Nephron (organoid): ENCODE data around the gene HYAL2.

Source experiments
- H3K27ac Mint-ChIP-seq, 3 experiments: 2 replicates each; pipeline ENCODE4 v1.8.0; 2020; ENCODE audit warnings: mixed read lengths in 3 of 3, mild to moderate bottlenecking in 2 of 3, moderate library complexity in 1 of 3
- H3K27me3 Mint-ChIP-seq: 2 replicates; pipeline ENCODE4 v1.8.0; 2021; ENCODE audit warnings: low read depth, mild to moderate bottlenecking, moderate library complexity, mixed read lengths
- H3K36me3 Mint-ChIP-seq: 2 replicates; pipeline ENCODE4 v1.8.0; 2020; ENCODE audit warnings: low read depth, mixed read lengths
- H3K4me1 Mint-ChIP-seq: 2 replicates; pipeline ENCODE4 v1.8.0; 2020; ENCODE audit warnings: mixed read lengths
- H3K4me3 Mint-ChIP-seq, 3 experiments: 2 replicates each; pipeline ENCODE4 v1.8.0; 2020; ENCODE audit warnings: mild to moderate bottlenecking in 3 of 3, mixed read lengths in 3 of 3, moderate library complexity in 2 of 3
- H3K9me3 Mint-ChIP-seq: 2 replicates; pipeline ENCODE4 v1.8.0; 2020; ENCODE audit warnings: mixed read lengths
- CTCF ChIP-seq, 3 experiments: fragments of 200-600 bp; sonication (generic); IDR thresholded peaks; one replicate each; pipeline ENCODE4 v1.5.0; 2021; ENCODE audit warnings: antibody characterized with exemption in 3 of 3; ENCODE audit not compliant: unreplicated experiment in 3 of 3

HYAL2 gene

GRCh38 chr3:50271314-50271936, 51.1 kb downstream of the HYAL2 start:
- no peaks in the 10 kb centered on the region for H3K9me3 Mint-ChIP-seq
- peaks cover 57% of the 10 kb centered on the region for H3K4me1 Mint-ChIP-seq
- H3K27me3 Mint-ChIP-seq, result peaks cover 28% of the 10 kb centered on the region
- no peak for TF ChIP-seq CTCF (IDR thresholded peaks at IDR 0.05; ENCODE audit: unreplicated experiment in 3 of 3)
- peak overlapping the region; percentile 4 to 61 (median 28) for H3K4me3 Mint-ChIP-seq
- H3K27ac Mint-ChIP-seq, result peak overlapping the region; percentile 43 to 75 (median 75)
- H3K36me3 Mint-ChIP-seq, result peaks cover 7% of the 10 kb centered on the region

- TF ChIP-seq CTCF (IDR thresholded peaks at IDR 0.05; ENCODE audit: unreplicated experiment in 3 of 3), result no peak
- Mint-ChIP-seq H3K9me3 (no peaks in the 10 kb centered on the region), H3K4me1 (peaks cover 63% of the 10 kb centered on the region), H3K27ac (peak overlapping the region; percentile 75 to 97 (median 75)), H3K36me3 (peaks cover 7% of the 10 kb centered on the region), H3K27me3 (peaks cover 23% of the 10 kb centered on the region), H3K4me3 (peak overlapping the region in 1 of 3 experiments; percentile 87)
Observed at GRCh38 chr3:50270422-50271224, 51.9 kb downstream of the HYAL2 start.

GRCh38 chr3:50269977-50270413, 52.5 kb downstream of the HYAL2 start:
- peaks cover 4% of the 10 kb centered on the region for H3K36me3 Mint-ChIP-seq
- peaks cover 67% of the 10 kb centered on the region for H3K4me1 Mint-ChIP-seq
- no peaks in the 10 kb centered on the region for H3K9me3 Mint-ChIP-seq
- peaks cover 19% of the 10 kb centered on the region for H3K27me3 Mint-ChIP-seq
- TF ChIP-seq CTCF (IDR thresholded peaks at IDR 0.05; ENCODE audit: unreplicated experiment in 3 of 3), result no peak
- H3K27ac Mint-ChIP-seq, result peak overlapping the region; percentile 96 to 99 (median 97)
- H3K4me3 Mint-ChIP-seq, result peak overlapping the region; percentile 80 to 87 (median 83)

GRCh38 chr3:50269460-50269859, 53.1 kb downstream of the HYAL2 start:
- H3K9me3 Mint-ChIP-seq, result no peaks in the 10 kb centered on the region
- H3K36me3 Mint-ChIP-seq, result peaks cover 4% of the 10 kb centered on the region
- H3K27ac Mint-ChIP-seq, result peak overlapping the region; percentile 96 to 99 (median 97)
- TF ChIP-seq CTCF (IDR thresholded peaks at IDR 0.05; ENCODE audit: unreplicated experiment in 3 of 3), result no peak
- H3K27me3 Mint-ChIP-seq, result peaks cover 16% of the 10 kb centered on the region
- peaks cover 71% of the 10 kb centered on the region for H3K4me1 Mint-ChIP-seq
- H3K4me3 Mint-ChIP-seq, result peak overlapping the region; percentile 80 to 87 (median 83)

- Mint-ChIP-seq H3K36me3 (peaks cover 4% of the 10 kb centered on the region), H3K4me1 (peaks cover 72% of the 10 kb centered on the region), H3K27me3 (peaks cover 10% of the 10 kb centered on the region), H3K4me3 (peak within 1 kb of the TSS; percentile 80 to 88 (median 87)), H3K27ac (peak within 1 kb of the TSS; percentile 96 to 99 (median 97)), H3K9me3 (no peaks in the 10 kb centered on the region)
- TF ChIP-seq CTCF (IDR thresholded peaks at IDR 0.05; ENCODE audit: unreplicated experiment in 3 of 3), result no peak
Observed at GRCh38 chr3:50268703-50269451, 53.7 kb downstream of the HYAL2 start, which contains the start of gene SEMA3B. Gene SEMA3B, plus strand, starts transcription at chr3:50269147. Its CDS starts 94 bp downstream, at chr3:50269241.
